ENCODE measurements around the gene JARID2. TPM values are rescaled to one million over a fixed set of nuclear protein-coding genes. Genes with fewer than 3 reads are reported as not detected.
A peak's percentile ranks its signal among the peaks of the same experiment; 100 is the strongest.

JARID2 gene
- total and polyA plus RNA-seq, 2 of the 13 experiments (the other 11 are each of a cell fraction or from before 2014, with no cell fraction given), result 7.5 to 10.3 TPM

GRCh38 chr6:15245361-15246216 is at the start of gene JARID2 (continued):
- no peak for TF ChIP-seq PAF1 (CRISPR knock-in tag; IDR thresholded peaks at IDR 0.05)
- peak; percentile 96 for TF ChIP-seq ZBTB8A (CRISPR knock-in tag; IDR thresholded peaks at IDR 0.05; ENCODE audit: borderline replicate concordance, low read depth)
- peak; percentile 98 for TF ChIP-seq MEIS2 (CRISPR knock-in tag; IDR thresholded peaks at IDR 0.05)
- no peak for TF ChIP-seq ZNF629 (CRISPR knock-in tag; conservative IDR thresholded peaks at IDR 0.05)
- no peak for TF ChIP-seq RARG (CRISPR knock-in tag; IDR thresholded peaks at IDR 0.05; ENCODE audit: low read depth)
- peak; percentile 10; the same call in 1 of the 2 replicates for TF ChIP-seq ZSCAN9 (CRISPR knock-in tag; IDR thresholded peaks at IDR 0.05; ENCODE audit: borderline replicate concordance)
- no peak; the same call in 1 of the 2 replicates for TF ChIP-seq SKIL (CRISPR knock-in tag; IDR thresholded peaks at IDR 0.05; ENCODE audit: borderline replicate concordance)
- no peak for TF ChIP-seq NR2F2 (IDR thresholded peaks at IDR 0.05; ENCODE audit: borderline replicate concordance, low read depth)
- peak; percentile 76 for TF ChIP-seq KAT8 (CRISPR knock-in tag; IDR thresholded peaks at IDR 0.05)
- TF ChIP-seq HINFP (CRISPR knock-in tag; IDR thresholded peaks at IDR 0.05; ENCODE audit: low read depth), result no peak
- TF ChIP-seq ATF2 (CRISPR knock-in tag; IDR thresholded peaks at IDR 0.05), result peak; percentile 64; the same call in 1 of the 2 replicates
- TF ChIP-seq FOXK1 (CRISPR knock-in tag; IDR thresholded peaks at IDR 0.05; ENCODE audit: borderline replicate concordance, low read depth), result peak; percentile 23; the same call in 1 of the 2 replicates
- TF ChIP-seq SMYD3 (CRISPR knock-in tag; IDR thresholded peaks at IDR 0.05), result no peak
- TF ChIP-seq TIGD3 (CRISPR knock-in tag; IDR thresholded peaks at IDR 0.05; ENCODE audit: borderline replicate concordance), result no peak
- 0 out of 2 replicates have a peak, but pooled peaks have one; percentile 35 for TF ChIP-seq ZNF251 (CRISPR knock-in tag; IDR thresholded peaks at IDR 0.05)
- TF ChIP-seq IKZF4 (CRISPR knock-in tag; IDR thresholded peaks at IDR 0.05; ENCODE audit: borderline replicate concordance, low read depth, not compliant biosample characterization), result peak; percentile 3
- no peak for TF ChIP-seq FOXO4 (CRISPR knock-in tag; conservative IDR thresholded peaks at IDR 0.05)
- TF ChIP-seq MTF2 (CRISPR knock-in tag; IDR thresholded peaks at IDR 0.05; ENCODE audit: borderline replicate concordance), result peak; percentile 78; the same call in 1 of the 2 replicates
- TF ChIP-seq BRF2 (CRISPR knock-in tag; IDR thresholded peaks at IDR 0.05), result no peak

All from HepG2 (cell line).